ENCODE results near the gene RSRC2. TPM values are rescaled to one million over a fixed set of nuclear protein-coding genes. Genes with fewer than 3 reads are reported as not detected.

The RSRC2 gene
- total RNA-seq, 1 experiment from 2014 or later, result 64.9 TPM

GRCh38 chr12:122459211-122459610, 67.5 kb downstream of the RSRC2 start:
- Histone ChIP-seq H2BK15ac (ENCODE audit: low read depth, low read length) (no peak overlapping the region), H2BK120ac (ENCODE audit: low read depth, low read length, poor library complexity, severe bottlenecking) (no peak overlapping the region), H4K8ac (replicated peaks; ENCODE audit: insufficient read length, low read depth, low read length) (no peak overlapping the region), H2BK5ac (ENCODE audit: insufficient read length, low read length) (no peak overlapping the region), H3K23ac (ENCODE audit: insufficient read length, low read depth, low read length) (no peak overlapping the region), H4K20me1 (ENCODE audit: control insufficient read depth, insufficient read depth, insufficient read length) (no peaks in the 10 kb centered on the region), H3K56ac (ENCODE audit: insufficient read length, low read depth, low read length) (no peak overlapping the region), H3K27me3 (ENCODE audit: insufficient read depth, low read length) (no peaks in the 10 kb centered on the region), H3K4me2 (ENCODE audit: insufficient read depth, insufficient read length, low read length) (no peak overlapping the region), H2AK5ac (ENCODE audit: insufficient read length, low read length) (no peak overlapping the region), H4K5ac (ENCODE audit: insufficient read length, low read depth, low read length) (no peak overlapping the region), H3K79me1 (ENCODE audit: insufficient read depth, low read depth, low read length, poor library complexity, severe bottlenecking) (no peaks in the 10 kb centered on the region), H3K23me2 (ENCODE audit: insufficient read length, low read depth, low read length, poor library complexity, severe bottlenecking) (no peaks in the 10 kb centered on the region), H2BK20ac (ENCODE audit: low read depth, low read length, poor library complexity, severe bottlenecking) (no peak overlapping the region), H3T11ph (ENCODE audit: low read length) (no peak overlapping the region), H2BK12ac (ENCODE audit: insufficient read length, low read depth, low read length) (no peak overlapping the region), H3K18ac (ENCODE audit: insufficient read length, low read depth, low read length) (no peak overlapping the region), H3K14ac (ENCODE audit: insufficient read depth, low read length) (no peak overlapping the region), H3K4me1 (ENCODE audit: insufficient read depth, low read length) (no peaks in the 10 kb centered on the region), H3K9ac (ENCODE audit: extremely low read depth, insufficient read length, low read length) (no peak overlapping the region), H4K91ac (ENCODE audit: insufficient read length, low read depth, low read length) (no peak overlapping the region), H2AFZ (ENCODE audit: low read length) (no peak overlapping the region), H3K9me3 (ENCODE audit: control insufficient read depth, low read depth, low read length) (no peaks in the 10 kb centered on the region), H3K4ac (ENCODE audit: low read depth, low read length) (no peak overlapping the region), H3K27ac (ENCODE audit: insufficient read length, low read depth, low read length) (no peak overlapping the region), H3K79me2 (ENCODE audit: insufficient read depth, low read length) (no peaks in the 10 kb centered on the region)
- no CpG with 5 or more reads among the region's 2 CpGs for WGBS (ENCODE audit: extremely low coverage, insufficient read length, low lambda C conversion rate)
- no peaks in the 10 kb centered on the region for H3K9me3 Mint-ChIP-seq
- no peaks in the 10 kb centered on the region; the same call in 1 of the 2 replicates for H3K27me3 Mint-ChIP-seq (ENCODE audit: low read depth)
- H3K4me1 Mint-ChIP-seq, result no peaks in the 10 kb centered on the region
- TF ChIP-seq, protein P1, sequence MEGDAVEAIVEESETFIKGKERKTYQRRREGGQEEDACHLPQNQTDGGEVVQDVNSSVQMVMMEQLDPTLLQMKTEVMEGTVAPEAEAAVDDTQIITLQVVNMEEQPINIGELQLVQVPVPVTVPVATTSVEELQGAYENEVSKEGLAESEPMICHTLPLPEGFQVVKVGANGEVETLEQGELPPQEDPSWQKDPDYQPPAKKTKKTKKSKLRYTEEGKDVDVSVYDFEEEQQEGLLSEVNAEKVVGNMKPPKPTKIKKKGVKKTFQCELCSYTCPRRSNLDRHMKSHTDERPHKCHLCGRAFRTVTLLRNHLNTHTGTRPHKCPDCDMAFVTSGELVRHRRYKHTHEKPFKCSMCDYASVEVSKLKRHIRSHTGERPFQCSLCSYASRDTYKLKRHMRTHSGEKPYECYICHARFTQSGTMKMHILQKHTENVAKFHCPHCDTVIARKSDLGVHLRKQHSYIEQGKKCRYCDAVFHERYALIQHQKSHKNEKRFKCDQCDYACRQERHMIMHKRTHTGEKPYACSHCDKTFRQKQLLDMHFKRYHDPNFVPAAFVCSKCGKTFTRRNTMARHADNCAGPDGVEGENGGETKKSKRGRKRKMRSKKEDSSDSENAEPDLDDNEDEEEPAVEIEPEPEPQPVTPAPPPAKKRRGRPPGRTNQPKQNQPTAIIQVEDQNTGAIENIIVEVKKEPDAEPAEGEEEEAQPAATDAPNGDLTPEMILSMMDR (conservative IDR thresholded peaks at IDR 0.05), result no peak
- H3K27ac Mint-ChIP-seq, result no peak overlapping the region
- no peaks in the 10 kb centered on the region for H3K36me3 Mint-ChIP-seq (ENCODE audit: insufficient read depth in 1 of 3, low read depth in 3 of 3)
- DNase-seq, result no peak
- no peak overlapping the region for H3K4me3 Mint-ChIP-seq
